ENCODE data around the gene NCAPD2.

Gene NCAPD2

GRCh38 chr12:6500466-6500865 lies 6.6 kb downstream of the NCAPD2 start:
- no peak for DNase-seq
- no peaks in the 10 kb centered on the region for H3K9me2 ChIP-seq (replicated peaks; ENCODE audit: insufficient read depth, low read length)
- peaks cover 3% of the 10 kb centered on the region for H3K4me1 ChIP-seq (ENCODE audit: low read length)
- H3K4me2 ChIP-seq (ENCODE audit: low read depth, low read length) = no peak overlapping the region
- no peak overlapping the region for H2AFZ ChIP-seq (ENCODE audit: low read length)
- H3K9me3 ChIP-seq (replicated peaks; ENCODE audit: insufficient read depth, low read length) = no peaks in the 10 kb centered on the region
- H3F3A ChIP-seq (ENCODE audit: insufficient read depth, low read length) = no peaks in the 10 kb centered on the region
- no peak overlapping the region for H3K4me3 ChIP-seq (ENCODE audit: low read length)
- H3K9ac ChIP-seq (ENCODE audit: low read length) = no peak overlapping the region
- H3K79me2 ChIP-seq (ENCODE audit: low read length) = peaks cover 94% of the 10 kb centered on the region
- TF ChIP-seq EZH2phosphoT487 (IDR thresholded peaks at IDR 0.05; ENCODE audit: low read length) = no peak
- TF ChIP-seq, protein P1, sequence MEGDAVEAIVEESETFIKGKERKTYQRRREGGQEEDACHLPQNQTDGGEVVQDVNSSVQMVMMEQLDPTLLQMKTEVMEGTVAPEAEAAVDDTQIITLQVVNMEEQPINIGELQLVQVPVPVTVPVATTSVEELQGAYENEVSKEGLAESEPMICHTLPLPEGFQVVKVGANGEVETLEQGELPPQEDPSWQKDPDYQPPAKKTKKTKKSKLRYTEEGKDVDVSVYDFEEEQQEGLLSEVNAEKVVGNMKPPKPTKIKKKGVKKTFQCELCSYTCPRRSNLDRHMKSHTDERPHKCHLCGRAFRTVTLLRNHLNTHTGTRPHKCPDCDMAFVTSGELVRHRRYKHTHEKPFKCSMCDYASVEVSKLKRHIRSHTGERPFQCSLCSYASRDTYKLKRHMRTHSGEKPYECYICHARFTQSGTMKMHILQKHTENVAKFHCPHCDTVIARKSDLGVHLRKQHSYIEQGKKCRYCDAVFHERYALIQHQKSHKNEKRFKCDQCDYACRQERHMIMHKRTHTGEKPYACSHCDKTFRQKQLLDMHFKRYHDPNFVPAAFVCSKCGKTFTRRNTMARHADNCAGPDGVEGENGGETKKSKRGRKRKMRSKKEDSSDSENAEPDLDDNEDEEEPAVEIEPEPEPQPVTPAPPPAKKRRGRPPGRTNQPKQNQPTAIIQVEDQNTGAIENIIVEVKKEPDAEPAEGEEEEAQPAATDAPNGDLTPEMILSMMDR (IDR thresholded peaks at IDR 0.05; ENCODE audit: low read length) = no peak
- TF ChIP-seq EZH2 (optimal IDR thresholded peaks at IDR 0.05; ENCODE audit: low read depth, low read length) = no peak
- no peak overlapping the region for H3K27ac ChIP-seq (ENCODE audit: low read length)
- 0 out of 2 replicates have a peak, but pooled peaks cover 3% of the 10 kb centered on the region for H3K36me3 ChIP-seq (replicated peaks; ENCODE audit: insufficient read depth, low read length)
- H3K27me3 ChIP-seq (replicated peaks; ENCODE audit: insufficient read depth, low read length) = no peaks in the 10 kb centered on the region
- no peaks in the 10 kb centered on the region for H4K20me1 ChIP-seq (ENCODE audit: insufficient read depth, low read length)

- Histone ChIP-seq H3K27me3 (replicated peaks; ENCODE audit: insufficient read depth, low read length) (no peaks in the 10 kb centered on the region), H2AFZ (ENCODE audit: low read length) (no peak overlapping the region), H3K4me2 (ENCODE audit: low read depth, low read length) (no peak overlapping the region), H3K4me1 (ENCODE audit: low read length) (no peaks in the 10 kb centered on the region), H3K9me2 (replicated peaks; ENCODE audit: insufficient read depth, low read length) (no peaks in the 10 kb centered on the region), H3K36me3 (replicated peaks; ENCODE audit: insufficient read depth, low read length) (peaks cover 12% of the 10 kb centered on the region; the same call in 1 of the 2 replicates), H3K4me3 (ENCODE audit: low read length) (no peak overlapping the region), H3F3A (ENCODE audit: insufficient read depth, low read length) (no peaks in the 10 kb centered on the region), H4K20me1 (ENCODE audit: insufficient read depth, low read length) (no peaks in the 10 kb centered on the region), H3K27ac (ENCODE audit: low read length) (no peak overlapping the region), H3K9ac (ENCODE audit: low read length) (no peak overlapping the region), H3K79me2 (ENCODE audit: low read length) (peaks cover 88% of the 10 kb centered on the region), H3K9me3 (replicated peaks; ENCODE audit: insufficient read depth, low read length) (no peaks in the 10 kb centered on the region)
- DNase-seq = no peak
- no peak for TF ChIP-seq EZH2 (optimal IDR thresholded peaks at IDR 0.05; ENCODE audit: low read depth, low read length)
- TF ChIP-seq EZH2phosphoT487 (IDR thresholded peaks at IDR 0.05; ENCODE audit: low read length) = no peak
- TF ChIP-seq, protein P1 (IDR thresholded peaks at IDR 0.05; ENCODE audit: low read length) = no peak
Measured at GRCh38 chr12:6507102-6507998, 13.4 kb downstream of the NCAPD2 start.

DNA sequence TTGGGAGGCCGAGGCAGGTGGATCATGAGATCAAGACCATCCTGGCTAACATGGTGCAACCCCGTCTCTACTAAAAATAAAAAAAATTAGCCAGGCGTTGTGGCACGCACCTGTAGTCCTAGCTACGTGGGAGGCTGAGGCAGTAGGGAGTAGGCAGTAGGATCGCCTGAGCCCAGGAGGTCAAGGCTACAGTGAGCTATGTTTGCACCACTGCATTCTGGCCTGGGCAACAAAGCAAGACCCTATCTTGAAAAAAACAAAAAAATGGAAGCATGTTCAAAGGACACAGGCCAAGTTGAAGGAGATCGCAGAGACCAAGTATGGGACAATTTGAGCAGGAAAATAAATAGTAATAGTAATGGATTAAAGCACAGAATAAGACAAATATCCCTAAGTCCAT lies 14.2 kb downstream of the NCAPD2 start:
- no peak for DNase-seq
- Histone ChIP-seq H3K9ac (ENCODE audit: low read length) (no peak overlapping the region), H3K9me2 (replicated peaks; ENCODE audit: insufficient read depth, low read length) (no peaks in the 10 kb centered on the region), H3K27ac (ENCODE audit: low read length) (no peak overlapping the region), H2AFZ (ENCODE audit: low read length) (no peak overlapping the region), H3K4me2 (ENCODE audit: low read depth, low read length) (no peak overlapping the region), H3K27me3 (replicated peaks; ENCODE audit: insufficient read depth, low read length) (no peaks in the 10 kb centered on the region), H3K36me3 (replicated peaks; ENCODE audit: insufficient read depth, low read length) (peaks cover 16% of the 10 kb centered on the region; the same call in 1 of the 2 replicates), H3F3A (ENCODE audit: insufficient read depth, low read length) (no peaks in the 10 kb centered on the region), H3K79me2 (ENCODE audit: low read length) (peaks cover 88% of the 10 kb centered on the region), H3K9me3 (replicated peaks; ENCODE audit: insufficient read depth, low read length) (no peaks in the 10 kb centered on the region), H3K4me3 (ENCODE audit: low read length) (no peak overlapping the region), H4K20me1 (ENCODE audit: insufficient read depth, low read length) (no peaks in the 10 kb centered on the region), H3K4me1 (ENCODE audit: low read length) (no peaks in the 10 kb centered on the region)
- TF ChIP-seq, protein P1 (IDR thresholded peaks at IDR 0.05; ENCODE audit: low read length) = no peak
- no peak for TF ChIP-seq EZH2phosphoT487 (IDR thresholded peaks at IDR 0.05; ENCODE audit: low read length)
- no peak for TF ChIP-seq EZH2 (optimal IDR thresholded peaks at IDR 0.05; ENCODE audit: low read depth, low read length)

Measured in MM.1S (cell line).